ENCODE measurements around the gene HRH2. TPM values are rescaled to one million over a fixed set of nuclear protein-coding genes. Genes with fewer than 3 reads are reported as not detected.
"Not testable (repeated sequence)": the region's sequence is repeated elsewhere in the genome, so short reads cannot be mapped to it uniquely, and the experiment has no call there.

The HRH2 gene
- total RNA-seq, 1 donor from 2014 or later, result not detected

GRCh38 chr5:175646251-175646650 lies 11.6 kb upstream of the HRH2 start:
- DNase-seq (ENCODE audit: low read depth), result no peak

DNA sequence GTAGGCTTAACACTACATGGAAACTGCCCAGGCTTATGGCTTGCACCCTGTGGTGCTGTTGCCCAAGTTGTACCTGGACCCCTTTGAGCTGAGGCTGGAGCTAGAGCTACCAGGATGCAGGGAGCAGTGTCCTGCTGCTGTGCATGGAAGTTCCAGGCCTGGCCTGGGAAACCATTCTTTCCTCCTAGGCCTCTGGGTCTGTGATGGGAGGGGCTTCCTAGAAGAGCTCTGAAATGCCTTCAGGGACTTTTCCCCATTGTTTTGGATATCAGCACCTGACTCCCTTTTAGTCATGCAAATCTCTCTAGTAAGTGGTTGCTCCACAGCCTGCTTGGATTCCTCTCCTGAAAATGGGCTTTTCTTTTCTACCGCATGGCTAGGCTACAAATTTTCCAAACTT lies 7.9 kb upstream of the HRH2 start:
- DNase-seq (ENCODE audit: low read depth), result no peak

DNA sequence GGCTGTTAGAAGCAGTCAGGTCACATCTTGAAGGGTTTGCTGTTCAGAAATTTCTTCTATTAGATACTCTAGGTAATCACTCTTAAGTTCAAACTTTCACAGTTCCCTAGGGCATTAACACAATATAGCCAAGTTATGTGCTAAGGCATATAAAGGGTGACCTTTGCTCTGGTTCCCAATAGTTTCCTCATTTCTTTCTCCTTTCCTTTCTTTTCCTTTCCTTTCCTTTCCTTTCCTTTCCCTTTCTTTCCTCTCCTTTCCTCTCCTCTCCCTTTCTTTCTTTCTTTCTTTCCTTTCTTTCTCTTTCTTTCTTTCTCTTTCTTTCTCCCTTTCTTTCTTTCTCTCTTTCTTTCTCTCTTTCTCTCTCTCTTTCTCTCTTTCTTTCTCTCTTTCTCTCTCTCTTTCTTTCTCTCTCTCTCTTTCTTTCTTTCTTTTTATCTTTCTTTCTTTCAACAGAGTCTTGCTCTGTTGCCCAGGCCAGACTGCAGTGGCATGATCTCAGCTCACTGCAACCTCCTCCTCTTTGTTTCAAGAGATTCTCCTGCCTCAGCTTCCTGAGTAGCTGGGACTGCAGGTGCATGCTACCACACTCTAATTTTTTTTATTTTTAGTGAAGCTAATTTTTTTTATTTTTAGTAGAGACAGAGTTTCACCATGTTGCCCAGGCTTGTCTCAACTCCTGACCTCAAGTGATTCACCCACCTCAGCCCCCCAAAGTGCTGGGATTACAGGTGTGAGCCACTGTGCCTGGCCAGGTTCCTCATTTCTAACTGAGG lies 7.3 kb upstream of the HRH2 start:
- not testable (repeated sequence) for DNase-seq (ENCODE audit: low read depth)

DNA sequence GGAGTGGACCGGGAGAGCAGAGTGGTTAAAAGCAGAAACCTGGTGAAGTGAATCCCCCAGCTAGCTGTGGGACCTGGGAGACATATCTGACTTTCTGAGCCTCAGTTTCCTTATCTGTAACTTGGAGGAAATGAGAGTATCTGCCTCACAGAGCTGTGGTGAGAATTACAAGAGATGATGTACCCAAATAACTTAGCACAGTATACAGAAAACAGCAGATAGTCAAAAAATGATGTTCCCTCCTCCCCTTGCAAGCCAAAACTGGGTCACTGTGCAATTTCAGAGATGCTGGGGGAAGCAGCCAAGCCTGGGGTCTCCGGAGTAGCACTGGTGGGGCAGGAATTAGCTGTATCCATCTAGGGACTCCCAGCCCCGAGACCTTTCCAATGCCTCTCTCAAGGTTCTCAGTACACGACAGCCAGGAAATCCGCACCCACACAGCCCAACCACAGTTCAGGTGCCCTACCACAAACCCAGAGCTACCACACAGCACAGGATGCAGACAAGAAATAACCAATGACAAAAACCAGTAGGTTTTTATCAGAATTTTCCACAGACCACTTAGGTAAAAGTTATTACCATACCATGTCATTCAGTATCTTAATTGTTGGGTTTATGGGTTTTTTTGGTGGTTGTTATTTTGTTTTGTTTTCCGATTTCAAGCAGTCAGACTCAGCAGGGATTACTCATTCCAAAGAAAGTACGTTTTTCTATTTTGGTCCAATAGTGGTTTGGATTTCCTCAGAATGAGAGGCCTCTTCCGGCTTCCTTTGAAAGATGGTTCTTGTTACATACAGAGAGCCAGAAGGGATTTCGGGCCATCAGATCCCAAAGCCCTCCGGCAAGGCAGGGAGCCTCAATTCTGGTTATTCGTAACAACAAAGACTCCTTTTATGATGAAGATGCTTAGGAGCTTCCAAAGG lies 4.9 kb upstream of the HRH2 start:
- DNase-seq (ENCODE audit: low read depth), result no peak

- DNase-seq (ENCODE audit: low read depth), result no peak
These were observed 4.1 kb upstream of the HRH2 start for GRCh38 chr5:175653763-175654162.

DNA sequence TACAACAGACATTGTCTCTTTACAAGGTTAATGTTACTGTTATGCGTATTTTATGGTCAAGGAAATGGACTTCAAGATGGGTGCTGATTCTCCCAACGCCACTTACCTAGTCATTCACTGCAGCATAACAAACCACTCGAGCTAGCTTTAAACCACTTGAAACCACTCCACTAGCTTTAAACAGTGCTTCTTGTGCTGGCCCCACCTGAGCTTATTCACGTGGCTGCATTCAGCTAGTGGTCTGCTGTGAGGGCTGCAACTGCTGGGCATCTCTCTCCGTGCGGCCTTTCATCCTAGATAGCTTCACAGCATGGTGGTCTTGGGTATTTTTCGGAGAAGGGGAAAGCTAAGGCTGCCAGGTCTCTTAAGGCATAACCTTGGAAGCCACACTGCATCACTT lies 3.5 kb upstream of the HRH2 start:
- DNase-seq (ENCODE audit: low read depth), result no peak

GRCh38 chr5:175654807-175655206 lies 3.1 kb upstream of the HRH2 start:
- peak; percentile 55 for DNase-seq (ENCODE audit: low read depth)

- DNase-seq (ENCODE audit: low read depth), result no peak
These were observed 2.5 kb upstream of the HRH2 start for GRCh38 chr5:175655411-175655810.

DNA sequence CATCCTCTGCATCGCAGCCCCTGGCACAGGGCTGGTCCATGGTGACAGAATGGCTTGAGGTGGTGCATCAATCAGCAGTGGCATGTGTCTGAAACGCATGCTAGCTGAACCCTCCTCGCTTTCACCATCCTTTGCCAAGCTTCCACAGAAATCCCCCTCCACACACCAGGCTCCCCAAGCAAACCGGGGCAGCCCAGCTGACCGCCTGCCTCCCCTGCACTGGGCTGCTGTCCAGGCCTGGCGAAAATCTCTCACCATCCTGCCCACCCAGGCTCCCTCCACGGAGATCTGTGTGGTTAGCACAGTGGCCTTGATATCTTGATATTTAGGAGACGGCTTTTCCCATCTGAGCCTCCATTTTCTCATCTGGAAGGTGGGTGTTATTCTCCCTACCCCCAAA lies 905 bp upstream of the HRH2 start:
- no peak for DNase-seq (ENCODE audit: low read depth)

DNA sequence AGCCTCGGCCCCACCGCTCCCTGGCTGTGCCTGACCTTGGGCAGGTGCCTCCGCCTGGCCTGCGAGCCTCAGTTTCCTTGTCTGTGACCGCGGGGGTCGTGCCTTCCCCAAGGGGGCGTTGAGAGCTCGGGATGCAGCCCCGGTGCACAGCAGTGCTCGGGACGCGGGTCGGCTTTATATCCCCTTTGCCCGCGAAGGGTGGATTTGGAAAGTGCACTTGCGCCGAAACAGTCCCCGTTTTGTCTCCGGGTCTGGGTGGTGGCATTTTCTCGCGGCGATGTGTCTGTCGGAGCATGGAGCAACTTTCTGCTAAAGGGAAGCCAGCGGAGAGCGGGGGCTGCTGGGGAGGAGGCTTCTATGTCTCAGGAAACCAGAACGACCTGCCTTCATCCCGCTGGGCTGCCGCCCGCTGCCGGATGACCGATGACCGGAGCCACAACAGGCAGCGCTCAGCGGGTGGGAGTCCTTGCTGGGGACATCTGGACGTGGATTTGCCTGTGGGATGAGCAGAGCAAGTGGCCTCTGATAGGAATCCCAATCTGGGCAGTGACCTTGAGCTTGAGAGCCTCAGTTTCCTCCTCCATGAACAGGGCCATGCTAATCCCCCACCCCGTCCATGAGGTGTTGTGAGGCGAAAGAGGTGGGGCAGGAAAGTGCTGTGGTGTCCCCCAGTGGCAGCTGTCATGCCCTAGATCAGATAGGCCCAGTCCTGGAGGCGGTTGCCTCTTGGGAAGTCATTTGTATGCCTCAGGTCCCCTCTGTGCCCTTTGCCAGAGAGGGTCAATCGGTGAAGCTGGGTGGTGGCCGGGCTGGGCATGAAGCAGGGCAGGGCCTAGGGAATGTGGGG lies 651 bp downstream of the HRH2 start:
- no peak for DNase-seq (ENCODE audit: low read depth)

DNA sequence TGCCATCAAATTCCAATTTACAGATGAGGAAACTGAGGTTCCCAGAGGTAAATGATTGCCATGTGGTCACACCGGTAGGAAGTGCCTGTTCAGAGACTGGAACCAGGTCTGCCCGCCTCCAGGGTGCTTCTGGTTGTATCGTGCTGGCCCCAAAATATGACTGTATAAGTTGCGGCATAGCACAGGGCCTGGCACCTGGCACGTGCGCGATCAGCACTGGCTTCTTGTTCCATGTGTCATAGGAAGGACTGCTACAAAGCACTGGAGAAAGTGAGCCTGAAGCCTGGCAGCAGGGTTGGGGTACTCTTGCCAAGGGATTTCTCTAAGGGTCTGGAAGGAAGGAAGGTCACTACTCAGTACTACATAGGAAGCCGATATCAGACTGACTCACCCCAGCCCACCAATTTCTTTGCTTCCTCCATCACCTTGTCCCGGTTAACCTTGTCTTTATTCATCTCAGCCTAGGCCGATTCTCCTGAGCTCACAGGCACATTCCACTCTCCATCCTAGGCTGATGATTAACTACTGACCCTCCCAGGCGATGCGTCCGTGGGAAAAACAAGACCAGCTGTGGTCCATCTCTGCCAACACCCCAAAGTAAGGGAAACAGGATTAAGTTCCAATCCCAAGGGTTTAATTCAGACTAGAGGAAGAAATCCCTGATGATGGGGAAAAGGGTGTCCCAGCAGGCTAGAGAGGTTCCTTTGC lies 1.8 kb downstream of the HRH2 start:
- no peak for DNase-seq (ENCODE audit: low read depth)

DNA sequence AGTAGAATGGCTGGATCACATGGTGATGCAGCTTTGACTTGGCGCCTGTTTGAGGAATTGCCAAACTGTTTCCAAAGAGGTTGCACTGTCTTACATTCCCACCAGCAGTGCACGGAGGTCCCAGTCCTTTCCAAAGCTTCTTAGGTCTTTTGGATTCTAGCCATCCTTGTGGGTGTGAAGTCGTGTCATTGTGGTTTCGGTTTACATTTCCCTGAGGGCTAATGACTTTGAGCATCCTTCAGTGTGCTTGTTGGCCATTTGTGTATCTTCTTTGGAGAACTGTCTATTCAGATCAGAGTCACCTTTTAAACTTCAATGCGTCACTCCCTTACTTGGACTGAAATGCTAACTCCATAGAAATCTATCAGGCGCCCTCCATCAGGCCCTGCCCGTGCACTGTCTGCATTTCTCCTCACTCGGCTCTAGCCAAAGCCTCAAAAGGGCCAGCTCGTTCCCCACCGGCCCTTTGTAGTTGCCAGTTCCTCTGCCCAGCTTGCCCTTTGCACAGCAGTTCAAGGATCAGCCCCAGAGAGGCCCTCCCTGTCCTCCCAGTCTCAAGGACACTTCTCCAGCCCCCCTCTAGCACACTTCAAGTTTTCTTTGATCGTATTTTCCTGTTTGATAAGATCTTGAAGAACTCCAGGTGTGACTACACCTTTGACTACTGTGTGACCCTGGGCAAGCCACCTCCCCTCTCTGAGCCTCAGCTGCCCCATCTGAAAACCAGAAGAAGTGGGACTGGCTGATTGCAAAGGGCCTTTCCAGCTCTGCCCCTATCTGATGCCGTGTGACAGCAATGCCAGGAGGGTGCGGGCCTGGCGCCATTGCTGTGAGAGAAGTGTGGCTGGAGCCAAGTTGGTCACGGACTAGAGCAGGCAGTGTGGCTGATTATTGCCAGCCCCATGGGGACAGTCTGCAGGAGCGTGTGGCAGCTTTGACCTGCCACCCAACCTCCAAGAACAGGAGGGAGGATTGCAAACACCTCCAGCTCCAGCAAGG lies 5.6 kb downstream of the HRH2 start:
- no peak for DNase-seq (ENCODE audit: low read depth)

DNA sequence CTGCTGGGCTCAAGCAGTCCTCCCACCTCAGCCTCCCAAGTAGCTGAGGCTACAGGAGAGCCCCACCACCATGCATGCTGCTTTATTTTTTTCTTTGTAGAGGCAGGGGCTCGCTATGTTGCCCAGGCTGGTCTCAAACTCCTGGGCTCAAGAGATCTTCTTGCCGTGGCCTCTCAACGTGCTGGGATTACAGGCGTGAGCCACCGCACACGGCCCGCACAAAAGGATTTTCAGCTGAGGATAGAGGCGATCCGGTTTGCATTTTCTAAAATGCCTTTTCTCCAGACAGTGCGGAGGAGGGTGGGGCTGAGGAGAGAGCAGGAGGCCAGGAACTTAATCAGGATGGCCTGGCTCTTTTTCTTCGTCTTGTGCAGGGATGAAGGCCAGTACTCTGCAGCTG lies 6.9 kb downstream of the HRH2 start:
- DNase-seq (ENCODE audit: low read depth), result no peak

- no peak for DNase-seq (ENCODE audit: low read depth)
These were observed 8.3 kb downstream of the HRH2 start for GRCh38 chr5:175666216-175666615.

DNA sequence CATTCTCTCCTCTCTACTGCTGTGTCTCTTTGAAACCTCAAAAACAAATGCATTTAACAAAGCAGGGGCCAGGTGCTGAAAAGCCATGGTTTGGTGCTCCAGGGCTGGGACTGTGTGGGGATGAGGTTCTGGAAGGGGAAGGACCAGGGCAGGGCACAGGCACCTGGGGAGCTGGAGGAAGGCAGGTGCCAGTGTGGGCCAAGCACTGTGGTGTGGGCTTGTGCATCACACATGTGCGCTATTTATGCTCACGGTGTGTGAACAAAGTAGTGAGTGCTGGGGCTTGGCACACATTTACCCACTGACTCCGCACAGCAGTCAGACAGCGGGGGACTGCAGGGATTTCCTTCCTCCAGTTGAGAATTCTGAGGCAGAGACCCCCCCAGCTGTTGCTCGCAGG lies 10.1 kb downstream of the HRH2 start:
- DNase-seq (ENCODE audit: low read depth), result no peak

DNA sequence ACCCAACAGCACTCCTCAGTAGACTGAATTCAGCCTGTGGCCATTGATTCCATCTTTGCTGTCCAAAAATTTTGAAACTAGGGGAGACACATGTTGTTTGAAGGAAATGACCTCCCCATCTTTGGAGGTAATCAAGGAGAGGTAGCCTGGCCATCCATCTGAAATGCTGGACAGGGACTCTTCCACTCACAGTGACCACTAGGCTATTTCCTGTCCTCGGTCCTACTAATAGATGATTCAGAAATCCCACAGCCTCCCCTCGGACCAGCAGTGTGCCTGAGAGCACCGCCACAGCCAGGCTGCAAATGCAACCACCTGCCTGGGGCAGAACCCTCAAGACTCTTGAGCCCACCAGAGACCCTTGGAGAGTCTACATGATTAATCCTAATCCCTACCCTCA lies 12.5 kb downstream of the HRH2 start:
- DNase-seq (ENCODE audit: low read depth), result no peak

- DNase-seq (ENCODE audit: low read depth), result no peak
These were observed 13.1 kb downstream of the HRH2 start for GRCh38 chr5:175671013-175671412.

DNA sequence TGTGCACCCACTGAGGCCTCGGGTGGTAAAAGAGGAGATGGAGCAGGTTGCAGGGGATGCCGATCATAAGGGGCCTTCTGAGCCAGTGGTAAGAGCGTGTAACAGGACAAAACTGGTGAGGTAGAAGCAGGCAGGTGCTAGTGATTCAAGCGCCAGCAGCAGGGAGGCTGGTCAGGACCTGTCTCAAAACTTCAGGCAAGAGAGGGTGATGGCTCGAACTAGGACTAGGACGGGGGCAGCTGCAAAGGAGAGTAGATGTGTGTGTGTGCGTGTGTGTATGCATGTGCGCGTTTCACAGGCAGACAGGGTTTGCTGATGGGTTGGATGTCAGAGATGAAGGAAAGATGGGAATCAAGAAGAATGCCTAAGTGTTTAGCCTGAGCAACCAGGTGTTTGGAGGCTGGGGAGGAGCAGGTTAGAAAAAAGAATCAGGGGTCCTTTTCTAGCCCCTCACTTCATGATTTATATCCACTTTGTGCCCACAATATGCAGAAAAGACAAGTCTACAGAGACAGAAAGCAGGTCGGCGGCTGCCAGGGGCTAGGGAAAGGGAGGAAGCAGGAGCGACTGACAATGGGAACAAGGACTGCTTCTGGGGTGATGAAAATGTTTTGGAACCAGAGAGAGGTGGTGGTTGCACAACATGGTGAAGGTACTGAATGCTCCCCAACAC lies 15.2 kb downstream of the HRH2 start:
- DNase-seq (ENCODE audit: low read depth), result no peak

DNA sequence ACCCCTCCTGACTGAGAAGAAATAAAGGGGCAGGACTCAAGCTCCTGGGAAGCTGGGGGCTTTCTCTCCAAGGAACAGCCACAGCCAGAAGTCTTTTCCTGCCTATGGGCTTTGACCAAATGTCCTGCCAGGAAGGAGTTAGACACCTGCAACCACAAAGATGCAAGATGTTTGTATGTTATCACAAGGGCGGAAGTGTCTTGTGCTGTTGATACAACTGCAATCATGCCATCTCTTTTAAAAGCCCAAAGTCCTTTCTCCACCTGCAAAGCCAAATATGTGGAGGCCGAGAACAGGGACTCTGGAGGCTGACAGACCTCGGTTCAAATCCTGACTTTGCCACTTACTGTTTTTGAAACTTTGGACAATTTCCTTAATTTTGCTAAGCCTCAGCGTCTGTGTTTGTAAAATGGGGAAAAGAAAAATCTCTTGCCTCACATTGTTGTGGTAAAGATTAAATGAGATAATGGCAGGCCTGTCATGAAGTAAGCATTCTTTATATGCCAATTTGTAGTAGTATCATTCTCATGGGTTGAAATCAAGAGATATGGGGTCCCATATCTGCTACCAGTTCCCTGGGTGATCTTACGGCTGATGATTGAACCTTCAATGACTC lies 17.0 kb downstream of the HRH2 start:
- no peak for DNase-seq (ENCODE audit: low read depth)

All from myocyte (in vitro differentiated cells).